NCI-H748 (cell line): ENCODE results near the gene NACC2.

Experiments used
- DNase-seq: peaks from one replicate; lab custom pipeline; 2025; ENCODE audit not compliant: unreplicated experiment; lab: John Stamatoyannopoulos, UW

The NACC2 gene

DNA sequence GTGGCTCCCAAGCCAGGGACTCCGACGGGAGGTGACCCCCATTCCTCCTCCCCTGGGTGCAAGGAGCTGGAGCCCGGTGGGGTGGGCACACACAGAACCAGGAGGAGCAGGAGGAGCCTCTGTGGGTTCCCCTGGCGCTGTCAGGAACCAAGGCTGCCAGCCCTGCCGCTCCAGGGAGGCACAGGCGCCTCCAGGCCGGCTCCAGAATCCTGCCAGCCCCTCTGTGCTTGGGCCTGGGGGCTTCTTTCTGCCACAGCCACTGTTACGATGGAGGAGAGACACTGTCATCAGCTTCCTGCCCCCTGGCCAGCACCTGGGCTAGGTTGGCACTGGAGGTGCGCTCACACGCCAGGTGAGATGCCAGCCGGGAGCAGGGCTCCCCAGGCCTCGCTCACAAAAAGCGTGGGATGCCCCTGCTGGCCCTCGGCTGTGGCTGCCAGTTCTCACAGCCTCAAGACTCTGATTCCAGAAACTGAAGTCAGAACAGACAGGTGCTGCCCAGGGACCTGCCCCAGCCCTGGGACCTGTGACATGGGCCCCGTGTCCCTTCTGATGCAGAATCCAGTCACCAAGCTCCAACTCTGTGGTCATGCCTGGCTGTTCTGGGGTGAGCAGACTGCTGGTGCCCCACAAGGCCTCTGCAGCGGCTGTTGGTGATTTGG, 96.5 kb downstream of the NACC2 start:
- DNase-seq: no peak

DNA sequence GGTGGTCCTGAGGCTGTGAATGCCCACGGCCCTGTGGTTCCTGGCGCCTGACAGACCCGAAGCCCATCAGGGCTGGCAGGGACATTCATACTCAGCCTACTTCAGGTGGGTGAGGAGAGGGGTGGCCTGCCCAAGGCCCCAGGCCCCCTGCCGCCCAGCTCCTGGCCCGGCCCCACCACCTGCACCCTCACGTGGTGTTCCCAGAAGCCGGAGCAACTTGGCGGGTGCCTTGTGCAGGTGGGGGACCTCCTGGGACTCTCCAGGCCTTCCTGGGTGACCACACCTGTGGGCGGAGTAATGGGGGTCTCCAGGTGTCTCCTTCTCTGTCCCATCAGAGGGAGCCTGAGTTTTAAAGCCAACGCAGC, 97.1 kb downstream of the NACC2 start:
- DNase-seq: no peak

DNA sequence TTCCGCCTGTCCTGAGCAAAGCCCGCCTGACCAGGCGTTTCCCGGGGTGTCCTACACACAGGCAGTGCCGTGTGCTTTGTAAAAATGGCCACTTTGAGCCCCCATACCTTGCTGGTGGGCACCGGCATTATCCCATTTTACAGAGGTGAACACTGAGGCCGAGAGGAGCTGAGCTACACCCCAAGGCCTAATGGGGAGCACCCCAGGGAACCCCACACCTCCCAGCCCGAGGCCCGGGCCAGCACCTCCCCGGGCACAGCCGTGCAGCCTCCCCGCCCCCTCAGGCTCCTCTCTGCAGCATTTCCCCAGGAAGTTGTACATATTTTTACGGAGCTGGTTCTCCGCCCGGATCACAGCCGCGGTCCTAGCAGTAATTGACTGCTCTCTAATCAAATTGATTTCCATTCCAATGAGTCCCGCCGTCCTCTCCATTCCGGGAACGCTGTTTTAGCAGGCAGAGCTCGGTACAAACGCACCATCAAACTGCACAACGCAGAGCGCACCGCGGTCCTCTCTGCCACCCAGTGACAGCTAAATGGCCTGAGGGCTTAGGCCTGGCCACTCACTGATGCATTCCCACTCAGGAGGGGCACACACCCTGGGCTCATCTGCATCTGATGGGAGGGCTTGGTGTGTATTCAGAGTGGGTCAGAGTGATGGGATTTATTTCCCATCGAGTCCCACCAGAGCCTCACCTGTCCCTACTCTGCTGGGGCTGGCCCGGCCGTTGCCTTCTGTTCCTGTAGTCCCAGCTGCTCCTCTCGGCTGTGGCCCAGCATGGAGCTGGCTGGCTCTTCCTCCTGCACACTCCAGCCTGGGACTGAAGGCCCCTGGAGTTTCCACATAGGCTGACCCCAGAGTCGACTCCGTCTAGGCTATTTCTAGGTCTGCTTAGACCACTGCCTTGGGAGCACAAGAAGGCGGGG, 97.7 kb downstream of the NACC2 start:
- no peak for DNase-seq

DNA sequence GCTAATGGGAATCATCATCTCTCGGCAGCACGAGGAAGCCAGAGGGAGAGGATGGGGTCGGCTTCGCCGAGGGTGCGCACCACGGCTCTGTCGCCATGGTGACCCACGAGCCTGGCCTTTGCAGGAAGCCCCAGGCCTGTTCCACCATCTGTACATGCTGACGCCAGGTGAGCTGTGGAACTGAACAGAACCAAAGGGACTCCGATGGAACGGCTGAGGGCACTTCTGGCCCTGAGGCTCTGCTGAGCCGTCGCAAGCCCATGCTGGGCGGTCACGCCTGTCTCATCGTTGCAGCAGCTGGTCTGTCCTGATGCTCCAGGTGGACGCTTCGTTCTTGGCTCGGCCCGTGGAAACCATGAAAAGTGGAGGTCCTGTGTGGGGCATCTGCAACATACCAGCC, 99.3 kb downstream of the NACC2 start:
- DNase-seq: no peak

DNA sequence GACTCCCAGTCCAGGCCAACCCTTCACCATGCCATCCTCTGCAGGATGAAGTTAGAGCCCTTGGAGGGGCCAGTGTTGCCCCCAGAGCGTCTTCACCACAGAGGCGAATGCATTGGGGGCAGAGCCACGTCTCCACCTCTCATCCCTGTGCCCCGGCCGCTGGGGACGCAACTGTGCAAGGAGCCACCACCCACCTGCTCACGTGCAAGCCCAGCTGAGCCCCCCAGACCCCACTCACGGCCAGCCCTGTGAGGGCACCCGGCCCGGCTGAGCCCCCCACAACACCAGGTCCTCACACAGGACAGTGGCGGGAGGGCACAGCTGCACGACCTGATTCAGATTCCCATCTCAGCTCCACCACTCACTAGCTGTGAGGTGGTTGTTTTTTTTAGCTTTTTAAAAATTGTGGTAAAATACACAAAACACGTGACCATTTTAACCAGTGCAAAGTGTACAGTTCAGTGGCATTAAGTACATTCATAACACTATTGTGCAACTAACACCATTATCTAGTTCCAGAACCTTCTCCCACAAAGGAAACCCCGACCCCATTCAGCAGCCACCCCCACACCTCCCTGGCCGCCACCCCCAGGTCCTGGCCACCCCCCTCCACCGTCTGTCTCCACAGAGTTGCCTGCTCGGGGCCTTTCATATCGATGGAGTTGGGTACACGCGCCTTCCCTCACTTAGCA, 100.4 kb downstream of the NACC2 start:
- DNase-seq: no peak

DNA sequence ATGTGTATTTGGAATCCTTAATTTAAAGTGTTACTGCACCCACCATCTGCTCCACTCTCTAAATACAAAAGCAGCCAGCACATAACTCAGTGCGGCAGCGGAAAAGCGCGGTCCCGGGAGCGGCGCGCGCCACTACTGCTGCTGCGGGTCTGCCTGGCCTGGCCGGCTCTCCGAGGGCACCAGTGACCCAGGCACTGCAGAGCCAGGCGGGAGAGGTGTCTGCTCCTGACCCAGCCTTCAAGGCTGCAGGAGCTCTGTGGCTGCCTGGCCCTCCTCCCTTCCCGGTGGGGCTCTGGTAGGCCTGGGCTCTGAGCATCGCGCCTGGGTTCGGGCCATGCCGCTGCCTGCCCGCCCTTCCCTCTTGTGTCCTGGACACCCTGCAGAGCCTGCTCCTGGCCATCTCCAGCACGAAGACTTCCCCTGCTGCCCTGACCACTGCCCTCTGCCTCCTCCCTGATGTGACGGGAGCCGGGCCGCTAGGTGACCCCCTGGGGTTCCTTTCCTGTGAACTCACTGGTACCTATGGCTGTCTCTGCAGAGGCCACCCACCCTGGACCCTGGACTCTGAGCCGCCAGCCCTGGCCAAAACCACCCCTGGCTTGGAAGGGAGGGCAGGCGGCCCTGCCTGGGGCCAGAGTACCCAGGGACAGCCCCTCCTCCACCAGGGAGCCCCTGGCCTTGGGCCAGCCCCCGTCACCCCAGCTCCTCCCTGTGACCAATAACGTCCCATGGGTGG, 101.2 kb downstream of the NACC2 start:
- peak; percentile 24 for DNase-seq

DNA sequence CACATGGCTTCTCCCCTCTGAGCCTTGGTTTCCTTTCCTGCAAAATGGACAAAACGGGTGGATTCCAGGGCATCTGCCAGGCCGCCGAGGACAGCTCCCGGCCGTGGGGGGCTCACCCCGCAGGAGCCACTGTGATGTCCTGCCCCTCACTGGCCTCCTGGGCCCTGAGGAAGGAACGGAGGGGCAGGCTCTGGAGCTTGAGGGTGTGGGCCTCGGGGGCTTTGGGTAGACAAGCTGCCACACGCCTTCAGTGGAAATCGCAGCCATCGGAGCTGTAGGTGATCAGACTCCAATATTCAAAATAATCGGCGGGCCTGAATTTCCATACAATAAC, 101.7 kb downstream of the NACC2 start:
- DNase-seq: no peak

DNA sequence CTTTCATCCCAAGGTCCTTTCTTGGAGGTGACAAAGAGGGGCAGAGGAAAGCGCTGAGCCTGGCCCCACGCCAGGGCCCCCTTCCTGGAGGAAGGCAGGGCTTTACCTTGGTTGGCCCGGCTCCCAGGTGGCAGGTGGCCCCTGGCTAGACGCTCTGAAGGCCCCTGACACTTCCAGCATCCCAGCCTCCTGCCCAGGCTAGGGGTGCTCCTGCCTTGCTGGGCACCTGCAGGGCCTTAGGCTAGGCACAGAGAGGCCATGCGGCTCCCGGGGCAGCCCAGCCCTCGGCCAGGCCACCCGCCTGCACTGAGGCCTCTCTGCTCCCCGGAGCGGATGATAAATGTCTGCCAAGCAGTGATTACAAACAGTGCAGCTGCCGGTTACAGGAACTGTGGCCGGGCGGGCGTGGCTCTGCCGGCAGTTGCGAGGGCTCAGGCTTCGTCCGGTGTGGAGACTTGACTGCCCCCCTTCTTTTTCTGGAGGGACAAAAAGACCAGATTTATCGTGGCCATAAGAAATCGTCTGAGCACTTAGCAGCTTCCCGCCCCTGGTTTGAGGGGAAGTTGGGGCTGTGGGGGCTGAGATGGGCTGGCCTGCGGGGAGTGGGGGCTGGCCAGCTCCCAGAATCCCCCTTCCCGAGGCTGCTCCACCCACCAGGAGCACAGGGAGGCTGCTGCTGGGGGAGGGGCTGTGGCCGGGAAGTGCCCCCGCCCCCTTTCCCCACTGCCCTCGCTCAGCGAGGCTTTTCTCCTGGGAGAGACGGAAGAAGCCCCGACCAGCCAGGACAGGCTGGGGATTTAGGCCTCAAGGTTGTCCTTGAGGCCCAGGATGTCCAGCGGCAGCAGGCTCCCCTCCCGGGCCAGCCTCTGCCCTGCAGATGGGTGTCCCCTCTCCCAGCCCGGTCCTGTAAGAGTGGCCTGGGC, 102.3 kb downstream of the NACC2 start:
- DNase-seq: peak; percentile 82

DNA sequence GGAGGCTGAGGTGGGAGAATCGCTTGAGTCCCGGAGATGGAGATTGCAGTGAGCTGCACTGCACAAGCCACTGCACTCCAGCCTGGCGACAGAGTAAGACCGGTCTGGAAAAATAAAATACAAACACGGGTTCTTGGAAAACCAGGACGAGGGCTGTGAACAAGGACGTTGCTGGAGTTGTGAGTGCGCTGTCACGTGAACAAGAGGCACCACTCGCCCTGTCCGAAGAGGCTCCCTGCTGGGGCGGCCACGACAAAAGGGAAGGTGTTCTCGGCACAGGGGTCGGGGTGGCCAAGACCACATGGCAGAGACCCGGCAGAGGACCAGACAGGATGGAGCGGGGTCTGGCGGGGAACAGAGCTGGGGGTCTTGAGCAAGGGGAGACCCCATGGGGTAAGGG, 103.3 kb downstream of the NACC2 start:
- no peak for DNase-seq

DNA sequence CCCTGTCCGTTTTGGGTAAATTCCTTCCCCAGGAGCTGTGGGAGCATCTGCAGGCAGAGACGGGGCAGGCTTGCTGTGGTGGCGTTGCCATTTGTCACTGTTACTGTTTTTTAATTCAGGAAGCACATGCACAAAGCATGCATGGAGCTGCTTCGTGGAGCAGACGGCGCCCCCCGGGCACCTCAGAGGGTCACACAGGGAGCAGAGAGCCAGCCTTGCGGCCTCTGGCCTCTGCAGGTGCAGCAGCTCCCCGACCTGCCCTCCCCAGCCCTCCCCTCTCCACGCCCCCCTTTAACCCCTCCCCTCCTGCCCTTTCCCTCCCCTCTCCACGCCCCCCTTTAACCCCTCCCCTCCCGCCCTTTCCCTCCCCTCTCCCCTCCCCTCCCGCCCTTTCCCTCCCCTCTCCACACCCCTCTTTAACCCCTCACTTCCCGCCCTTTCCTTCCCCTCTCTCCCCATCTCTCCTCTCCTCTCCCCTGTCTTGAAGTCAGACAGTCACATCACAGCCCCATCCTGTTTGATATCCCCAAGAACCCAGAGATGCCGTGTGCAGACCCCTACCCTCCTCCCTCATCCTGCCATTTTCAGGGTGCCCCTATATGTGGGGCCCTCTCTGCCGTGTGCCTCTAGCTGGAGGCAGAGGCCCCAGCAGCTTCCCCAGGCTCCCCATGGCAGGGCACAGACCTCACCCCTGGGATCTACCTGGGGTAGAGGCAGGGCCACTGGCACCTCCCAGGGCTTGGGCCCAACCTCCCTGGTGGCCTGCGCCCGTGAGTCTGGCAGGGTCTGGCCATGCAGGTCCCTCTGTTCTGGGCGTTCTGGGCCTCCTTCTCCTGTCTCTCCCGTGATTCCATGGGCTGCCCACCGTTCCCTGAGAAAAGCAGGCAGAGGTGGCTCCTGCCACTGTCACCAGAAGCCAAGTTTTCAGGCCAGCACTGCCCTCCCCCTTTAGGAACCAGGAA, 104.3 kb downstream of the NACC2 start:
- DNase-seq: peak; percentile 34

DNA sequence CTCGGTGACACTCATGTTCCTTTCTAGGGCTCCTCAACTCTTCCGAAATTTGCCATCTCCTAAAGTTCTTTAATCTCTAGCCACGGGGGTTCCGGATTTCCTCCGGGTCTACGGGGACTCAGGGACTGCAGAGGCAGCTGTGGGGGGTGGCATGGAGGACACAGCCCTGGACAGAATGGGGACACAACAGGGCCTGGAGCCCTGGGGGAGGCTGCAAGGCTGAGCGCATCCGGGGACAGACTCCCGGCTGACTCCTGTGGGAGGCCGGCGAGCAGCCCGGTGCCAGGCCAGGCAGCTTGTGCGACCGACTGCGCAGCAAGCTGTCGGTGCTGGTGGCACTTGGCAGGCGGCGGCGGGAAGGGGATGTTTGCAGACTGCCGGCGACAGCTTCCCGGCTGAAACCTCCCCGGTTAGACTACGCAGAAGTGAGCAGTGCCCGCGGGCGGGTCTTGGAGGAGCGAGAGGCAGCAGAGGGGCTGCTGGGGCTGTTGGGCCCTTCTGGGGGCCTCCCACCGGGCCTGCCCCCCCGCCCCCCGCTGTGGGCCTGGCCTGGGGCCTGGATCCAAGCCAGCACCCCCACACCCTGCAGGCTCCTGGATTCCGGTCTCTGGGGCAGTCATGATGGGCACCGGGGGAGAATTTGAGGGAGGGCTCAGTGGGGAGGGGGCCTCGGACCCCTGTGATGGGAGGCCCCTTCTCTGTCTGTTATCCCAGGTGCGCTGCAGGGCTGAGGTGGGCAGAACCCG, 105.2 kb downstream of the NACC2 start:
- DNase-seq: no peak

DNA sequence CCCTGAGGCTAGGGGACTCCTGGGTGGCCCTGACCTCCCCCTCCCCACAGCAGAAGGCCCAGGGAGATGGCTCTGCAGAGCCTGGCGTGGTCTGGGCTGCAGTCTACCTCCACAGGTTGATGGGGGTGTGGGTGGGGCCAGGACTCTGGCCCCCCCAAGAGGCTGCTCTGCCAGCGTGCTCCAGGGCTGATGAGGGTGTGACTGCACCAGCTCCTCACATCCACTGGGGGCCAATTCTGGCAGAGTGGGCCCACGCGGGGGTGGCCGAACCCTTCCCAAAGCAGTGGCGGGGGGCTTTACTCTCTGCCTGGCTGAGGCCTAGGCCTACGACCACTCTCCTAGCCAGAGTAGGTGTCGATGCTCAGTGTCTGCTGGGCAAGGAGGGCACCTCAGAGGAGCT, 105.9 kb downstream of the NACC2 start:
- DNase-seq: no peak

DNA sequence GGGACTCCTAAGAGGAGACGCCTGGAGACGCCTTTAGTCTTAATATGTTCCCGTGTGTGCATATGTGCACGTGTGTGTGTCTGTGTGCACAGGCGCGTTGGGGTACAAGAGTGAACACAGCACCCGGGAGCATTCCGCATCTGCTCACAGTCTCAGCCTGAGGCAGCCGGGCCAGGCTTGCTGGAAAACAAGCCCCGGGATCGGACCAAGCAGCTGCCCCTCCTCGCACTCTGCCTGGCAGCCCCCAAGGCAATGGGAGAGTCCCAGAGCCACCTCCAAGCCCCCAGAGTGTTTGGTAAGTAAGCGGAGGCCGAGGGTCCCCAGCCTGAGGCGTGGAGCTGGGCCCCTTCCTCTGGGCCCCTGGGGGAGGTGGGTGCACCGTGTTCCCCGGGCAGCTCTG, 106.6 kb downstream of the NACC2 start:
- no peak for DNase-seq

DNA sequence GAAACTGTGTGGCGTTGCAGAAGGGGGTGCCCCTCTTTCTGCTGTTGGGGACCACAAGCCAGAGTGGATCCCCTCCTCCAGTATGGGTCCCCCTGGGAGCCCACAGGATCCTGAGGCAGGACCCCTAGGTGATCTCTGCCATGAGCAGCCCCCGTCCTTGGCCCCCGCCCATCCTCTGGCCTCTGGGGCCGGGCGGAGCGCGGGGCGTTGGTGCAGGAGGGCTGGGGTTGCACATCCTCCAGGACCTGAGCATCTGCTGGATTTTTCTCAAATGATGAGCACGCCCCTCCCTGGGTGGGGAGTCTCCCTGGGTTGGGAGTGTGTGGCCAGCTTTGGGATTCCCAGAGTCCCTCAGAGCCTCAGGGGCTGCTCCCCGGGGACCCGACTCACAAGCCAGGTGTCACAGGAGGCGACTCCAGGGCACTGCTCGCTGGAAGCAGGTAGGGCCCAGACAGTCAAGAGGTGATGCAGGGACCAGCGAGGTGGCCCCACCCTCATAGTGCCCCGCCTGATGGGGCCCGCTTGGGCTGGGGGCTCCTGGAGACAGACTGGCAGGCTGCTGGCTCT, 107.2 kb downstream of the NACC2 start:
- DNase-seq: no peak

DNA sequence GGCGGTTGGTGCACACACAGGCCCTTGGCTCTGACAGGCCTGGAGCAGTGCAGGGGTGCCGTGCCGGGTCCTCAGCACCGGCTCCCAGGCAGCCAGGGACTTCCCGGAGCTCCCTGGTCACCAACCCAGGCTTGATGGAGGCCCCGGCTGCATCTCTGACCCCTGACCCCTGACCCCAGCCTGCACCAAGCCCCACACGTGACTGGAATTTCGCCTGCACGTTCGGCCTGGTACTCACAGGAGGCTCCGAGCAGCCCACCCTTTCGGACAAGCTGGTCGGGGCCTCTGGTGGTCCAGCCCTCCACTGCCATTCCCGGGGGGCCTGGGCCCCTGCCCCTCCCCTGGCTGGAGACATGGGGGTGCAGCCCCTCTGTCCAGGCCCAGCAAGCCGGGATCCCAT, 108.5 kb downstream of the NACC2 start:
- no peak for DNase-seq

DNA sequence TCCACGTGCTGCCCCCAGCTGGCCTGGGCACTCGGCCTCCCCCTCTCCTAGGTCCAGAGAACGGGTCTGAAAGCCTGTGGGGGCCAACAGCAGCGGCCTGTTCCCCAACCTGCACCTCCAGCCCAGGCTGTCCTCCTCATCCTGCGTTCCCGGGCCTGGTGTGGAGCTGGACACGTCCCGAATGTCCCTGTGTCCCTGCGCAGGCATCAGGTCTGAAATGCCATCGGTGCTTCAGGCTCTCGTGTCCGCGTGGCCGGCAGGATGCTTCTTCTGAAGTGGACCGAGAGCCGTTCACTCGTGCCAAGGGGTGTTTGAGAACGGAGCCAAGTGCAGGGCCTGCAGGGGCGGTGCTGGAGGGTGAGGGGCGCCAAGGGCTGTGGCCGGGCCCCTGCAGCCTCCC, 109.2 kb downstream of the NACC2 start:
- DNase-seq: no peak

DNA sequence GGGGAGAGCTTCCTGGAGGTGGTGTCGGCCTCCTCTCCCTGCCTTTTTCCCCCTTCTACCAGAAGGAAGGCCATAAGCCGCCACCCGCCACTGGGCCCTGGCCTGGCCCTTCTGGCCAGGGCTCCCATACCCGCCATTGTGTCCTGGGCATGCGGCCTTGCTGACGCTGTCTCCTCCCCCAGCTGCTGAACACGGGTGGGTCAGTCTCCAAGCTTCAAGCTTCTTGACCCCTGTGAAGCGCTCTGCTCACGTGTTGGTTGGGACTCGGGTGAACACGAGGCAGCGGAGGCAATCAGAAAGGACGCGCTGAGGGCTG, 109.7 kb downstream of the NACC2 start:
- DNase-seq: no peak

DNA sequence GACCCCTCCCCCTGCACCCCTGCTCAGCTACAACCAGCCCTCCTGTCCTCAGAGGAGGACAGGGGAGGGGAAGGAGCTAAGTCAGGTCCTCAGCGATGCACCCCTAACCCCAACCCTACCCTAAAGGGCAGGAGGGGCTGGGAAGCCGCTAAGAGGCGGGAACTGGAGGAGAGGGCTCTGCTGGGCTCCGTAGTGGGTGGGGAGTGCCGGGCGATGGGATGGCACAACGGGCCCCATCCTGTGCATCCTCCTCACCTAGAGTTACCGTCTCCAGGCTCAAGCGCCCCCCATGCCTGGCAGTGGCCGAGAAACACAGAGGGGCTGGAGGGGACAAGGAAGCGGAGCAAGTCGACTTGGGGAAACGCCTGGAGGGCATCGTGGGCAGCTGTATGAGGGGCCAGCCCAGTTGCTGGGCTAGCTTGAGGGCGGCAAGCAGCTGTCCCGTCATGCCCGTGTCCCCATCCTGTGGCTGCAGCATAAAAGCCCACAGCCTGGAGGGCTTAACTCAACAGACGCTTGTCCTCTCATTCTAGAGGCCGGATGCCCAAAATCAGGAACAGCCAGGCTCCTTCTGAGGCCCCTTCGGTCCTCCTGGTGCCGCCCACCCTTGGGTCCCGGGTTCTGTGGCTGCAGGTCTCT, 110.9 kb downstream of the NACC2 start:
- no peak for DNase-seq
